Limb (tissue), 2 donors: ENCODE data around the gene TTC17.
"Not testable (repeated sequence)": the region's sequence is repeated elsewhere in the genome, so short reads cannot be mapped to it uniquely, and the experiment has no call there.

Experiments
- DNase-seq, 2 donors: peaks; one replicate each; pipeline ENCODE4 v3.0.0-alpha.2; 2016; ENCODE audit errors: extremely low spot score in 2 of 2

The TTC17 gene

GRCh38 chr11:43459246-43459645 is 100.5 kb downstream of the TTC17 start:
- no peak for DNase-seq

- no peak for DNase-seq
Measured at GRCh38 chr11:43462359-43462758, 103.6 kb downstream of the TTC17 start.

- DNase-seq, result no peak
Measured at GRCh38 chr11:43467958-43468357, 109.2 kb downstream of the TTC17 start.

DNA sequence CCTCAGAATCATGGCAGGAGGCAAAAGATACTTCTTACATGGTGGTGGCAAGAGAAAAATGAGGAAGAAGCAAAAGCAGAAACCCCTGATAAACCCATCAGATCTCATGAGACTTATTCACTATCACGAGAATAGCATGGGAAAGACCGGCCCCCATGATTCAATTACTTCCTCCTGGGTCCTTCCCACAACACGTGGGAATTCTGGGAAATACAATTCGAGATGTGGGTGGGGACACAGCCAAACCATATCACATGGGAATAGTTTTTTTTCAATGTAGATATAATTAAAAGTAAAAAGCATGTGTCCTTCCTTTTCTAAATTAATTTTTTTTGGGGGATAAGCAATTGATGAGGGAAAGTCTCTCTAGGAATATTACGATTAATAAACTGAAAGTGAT is 118.8 kb downstream of the TTC17 start:
- DNase-seq, result not testable (repeated sequence)

DNA sequence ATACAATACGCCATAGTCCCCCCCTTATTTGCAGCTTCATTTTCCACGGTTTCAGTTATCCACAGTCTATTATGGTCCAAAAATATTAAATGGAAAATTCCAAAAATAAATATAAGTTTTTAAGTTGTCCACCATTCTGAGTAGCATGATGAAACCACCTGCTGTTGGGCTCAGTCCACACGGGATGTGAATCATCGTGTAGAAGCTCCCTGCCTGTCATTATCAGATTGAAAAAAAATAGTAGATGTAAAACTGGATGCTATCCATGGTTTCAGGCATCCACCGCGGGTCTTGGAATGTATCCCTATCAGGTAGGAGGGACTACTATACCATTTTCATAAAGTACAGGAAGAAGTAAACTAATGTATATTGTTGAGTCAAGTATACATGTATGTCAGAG is 127.4 kb downstream of the TTC17 start:
- DNase-seq, result no peak

- DNase-seq, result no peak
Measured at GRCh38 chr11:43489869-43490465, 131.2 kb downstream of the TTC17 start.

DNA sequence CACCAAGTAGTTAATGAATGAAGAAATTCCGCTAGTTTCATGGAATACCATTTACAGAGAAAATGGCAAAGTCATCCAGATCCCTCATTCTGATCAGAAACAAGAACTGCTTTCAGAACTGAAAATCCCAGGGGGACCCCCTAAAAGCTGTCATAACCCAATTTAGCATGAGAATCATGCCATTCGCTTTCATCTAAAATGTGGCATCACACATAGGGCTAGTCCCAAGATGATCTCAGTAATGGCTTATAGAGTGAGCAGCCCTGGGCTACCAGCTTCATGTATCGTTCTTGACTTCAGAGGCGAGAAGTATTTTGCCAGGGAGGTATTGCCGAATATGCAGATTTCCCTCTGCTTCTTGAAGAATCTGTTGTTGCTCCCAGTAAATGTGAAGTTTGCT is 134.0 kb downstream of the TTC17 start:
- no peak for DNase-seq

- no peak for DNase-seq
Measured at GRCh38 chr11:43493431-43493830, 134.7 kb downstream of the TTC17 start.

DNA sequence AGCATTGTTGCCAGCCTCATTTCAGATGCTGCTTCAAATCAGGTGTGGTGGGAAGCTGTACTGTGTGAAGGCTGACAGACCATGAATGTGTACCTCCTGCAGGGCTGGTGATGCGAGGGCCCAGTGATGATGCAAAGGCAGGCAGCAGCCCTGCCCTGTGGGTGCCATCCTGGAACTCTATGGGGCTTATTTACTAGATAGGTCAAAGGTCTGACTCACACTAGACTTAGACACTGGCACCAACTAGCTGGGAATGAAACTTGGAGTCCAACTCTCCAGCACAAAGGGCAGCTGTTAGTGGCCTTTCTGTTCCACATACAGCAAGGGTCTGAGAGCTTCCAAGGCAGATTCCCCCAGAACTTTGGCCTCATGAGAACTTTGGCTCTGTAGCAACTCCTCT is 138.4 kb downstream of the TTC17 start:
- no peak for DNase-seq

- no peak for DNase-seq
Measured at GRCh38 chr11:43498561-43498960, 139.8 kb downstream of the TTC17 start.

DNA sequence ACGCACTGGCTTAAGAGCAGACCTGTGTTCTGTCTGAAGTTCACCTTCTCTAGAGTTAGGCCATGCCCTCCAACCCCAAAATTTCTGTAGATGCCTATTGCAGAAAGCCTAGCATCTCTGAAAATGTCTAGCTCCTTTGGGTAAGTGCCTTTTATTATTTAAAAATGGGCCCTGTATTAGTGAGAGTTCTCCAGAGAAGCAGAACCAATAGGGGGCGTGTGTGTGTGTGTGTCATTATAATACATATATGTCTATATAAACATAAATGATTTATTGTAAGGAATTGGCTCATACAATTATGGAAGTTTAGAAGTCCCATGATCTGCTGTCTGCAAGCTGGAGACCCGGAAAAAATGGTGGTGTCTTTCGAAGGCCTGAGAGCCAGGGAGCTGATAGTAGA is 144.7 kb downstream of the TTC17 start:
- no peak for DNase-seq

DNA sequence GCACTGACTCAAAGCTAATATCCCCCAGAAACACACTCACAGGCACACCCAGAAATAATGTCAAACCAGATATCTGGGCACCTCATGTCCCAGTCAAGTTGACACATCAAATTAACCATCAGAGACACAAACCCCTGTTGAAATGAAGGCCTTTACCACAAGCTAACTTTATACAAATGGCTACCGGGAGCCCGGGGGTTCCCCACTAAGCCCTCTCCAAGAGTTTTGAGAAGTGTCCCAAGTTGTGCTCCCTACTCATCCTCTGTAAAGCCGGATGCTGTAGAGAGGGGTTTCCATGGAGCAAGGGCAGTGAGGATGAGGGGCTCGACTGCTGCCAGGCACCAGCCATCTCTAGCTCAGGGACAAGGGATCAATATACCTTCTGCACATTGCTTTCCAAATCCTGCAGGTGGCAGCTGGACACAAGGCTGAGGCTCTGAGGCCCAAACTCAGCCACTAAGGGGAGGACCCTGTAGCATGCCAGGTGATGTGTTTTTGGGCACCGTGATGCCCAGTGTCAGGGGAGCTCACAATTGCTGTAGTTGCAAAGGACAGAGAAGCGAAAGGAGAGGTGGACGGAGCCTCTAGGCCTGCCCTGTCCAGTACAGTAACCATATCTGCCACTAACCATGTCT is 145.7 kb downstream of the TTC17 start:
- DNase-seq, result no peak

DNA sequence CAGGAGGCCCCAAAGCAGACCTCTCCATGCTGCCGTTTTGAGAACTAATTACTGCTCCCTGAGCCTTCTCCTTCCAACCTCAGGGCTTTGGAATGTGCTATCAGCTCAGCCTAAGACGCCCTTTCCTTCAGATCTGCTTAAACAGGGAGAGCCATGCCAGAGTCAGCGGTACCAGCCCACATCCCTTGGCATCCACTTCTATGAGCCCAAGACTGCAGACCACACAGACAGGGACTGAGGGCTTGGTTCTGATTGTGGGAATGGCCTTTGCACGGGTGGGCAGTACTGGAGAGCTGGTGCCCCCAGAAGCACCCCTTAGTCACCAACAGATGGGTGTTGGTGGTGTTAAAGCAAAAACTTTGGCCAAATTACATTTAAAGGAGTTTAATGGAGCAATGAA is 146.5 kb downstream of the TTC17 start:
- no peak for DNase-seq

DNA sequence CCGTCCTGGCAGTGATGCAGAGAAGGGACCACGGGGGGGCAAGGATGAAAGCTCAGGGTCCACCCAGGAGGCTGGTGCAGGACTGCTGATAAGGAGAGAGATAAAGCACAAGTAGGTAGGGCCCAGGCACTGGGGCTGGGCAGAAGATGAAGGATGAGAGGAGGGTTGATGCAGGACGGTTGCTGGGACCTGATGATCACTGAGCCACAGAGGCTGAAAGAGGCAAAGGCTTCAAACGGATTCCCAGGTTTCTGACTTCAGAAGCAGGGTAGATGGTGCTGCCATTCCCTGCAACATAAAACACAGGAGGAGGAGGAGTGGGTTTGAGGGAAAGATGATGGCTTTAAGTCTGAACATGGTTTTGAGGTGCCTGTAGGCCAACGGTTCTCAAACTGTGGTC is 148.5 kb downstream of the TTC17 start:
- no peak for DNase-seq

DNA sequence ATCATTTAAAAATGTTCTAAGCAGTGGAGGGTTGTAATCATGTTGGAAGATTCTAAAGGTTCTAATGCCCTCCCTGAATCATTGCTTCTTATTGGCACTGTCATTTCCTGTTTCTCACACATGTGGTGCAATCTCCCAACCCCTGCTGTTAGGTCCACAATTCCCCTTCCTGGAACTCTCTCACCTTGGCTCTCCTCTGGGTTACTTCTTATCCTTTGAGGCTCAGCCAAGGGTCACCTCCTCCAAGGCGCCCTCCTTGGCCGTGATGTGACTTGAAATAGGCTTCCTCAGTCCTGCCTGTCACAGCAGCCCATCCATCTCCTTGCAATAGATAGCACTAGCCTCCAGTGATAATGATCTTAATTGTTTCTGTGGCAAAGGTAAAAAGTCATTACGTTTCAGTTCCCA is 149.8 kb downstream of the TTC17 start:
- DNase-seq, result no peak

DNA sequence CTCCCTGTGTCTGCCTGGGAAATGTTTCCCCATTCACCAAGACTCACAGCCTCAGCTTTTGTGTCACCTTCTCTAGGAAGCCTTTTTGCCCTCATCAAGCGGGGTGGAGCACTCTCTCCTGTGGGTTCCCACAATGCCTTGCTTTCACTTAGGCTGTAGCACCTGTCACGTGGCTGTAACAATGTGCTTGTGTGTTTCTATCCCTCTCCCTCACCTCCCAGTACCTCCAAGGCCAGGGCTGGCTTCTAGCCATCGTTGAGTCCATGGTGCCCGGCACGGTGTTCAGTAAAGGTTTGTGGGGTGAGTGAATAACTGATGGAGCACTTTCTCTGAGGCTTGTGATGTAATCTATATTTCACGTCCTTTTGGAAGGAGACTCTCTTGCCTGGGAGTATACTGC is 153.2 kb downstream of the TTC17 start:
- DNase-seq, result no peak

DNA sequence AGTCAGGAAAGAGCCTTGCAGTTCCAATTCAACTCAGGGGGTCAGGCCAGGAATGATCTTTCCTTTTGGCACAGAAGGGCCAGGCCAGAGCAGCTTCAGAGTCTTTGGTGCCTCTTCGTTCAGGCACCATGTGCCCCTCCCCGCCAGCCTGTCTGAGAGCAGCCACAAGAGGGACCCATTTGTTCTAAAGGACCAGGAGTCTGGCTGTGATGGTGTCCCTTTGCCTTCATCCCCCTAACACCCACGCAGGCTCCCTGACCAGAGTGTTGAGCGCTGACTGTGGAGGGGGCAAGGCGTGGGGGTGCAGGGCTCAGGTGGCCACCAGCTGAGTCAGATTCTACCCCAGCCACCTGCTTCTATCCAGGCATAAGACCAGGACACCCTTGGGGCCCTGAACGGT is 156.4 kb downstream of the TTC17 start:
- no peak for DNase-seq

- no peak for DNase-seq
Measured at GRCh38 chr11:43516316-43516850, 157.7 kb downstream of the TTC17 start.

GRCh38 chr11:43517518-43517917 is 158.8 kb downstream of the TTC17 start:
- DNase-seq, result no peak

GRCh38 chr11:43518408-43519160 is 159.9 kb downstream of the TTC17 start:
- DNase-seq, result no peak

DNA sequence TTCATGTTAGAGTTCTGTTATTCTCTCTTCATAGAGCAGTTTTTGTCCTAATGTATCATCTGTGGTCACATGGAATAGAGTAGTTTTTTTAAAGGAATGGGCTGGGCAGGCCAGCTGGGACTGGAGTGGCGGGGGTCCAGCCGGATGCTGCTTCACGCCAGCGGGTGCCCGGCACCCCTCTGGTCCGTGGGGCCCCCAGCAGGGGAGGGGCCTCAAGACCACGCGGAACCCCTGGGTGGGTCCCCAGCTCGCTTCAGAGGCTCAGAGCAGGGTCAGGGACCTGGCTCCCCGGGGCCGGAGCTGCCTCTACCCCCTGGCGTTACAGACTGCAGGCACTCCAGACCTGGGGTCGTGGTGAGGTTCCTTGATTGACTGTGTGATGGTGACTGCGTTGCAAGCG is 162.8 kb downstream of the TTC17 start:
- DNase-seq, result no peak

- no peak for DNase-seq
Measured at GRCh38 chr11:43523632-43524031, 164.9 kb downstream of the TTC17 start.

- no peak for DNase-seq
Measured at GRCh38 chr11:43532041-43532440, 173.3 kb downstream of the TTC17 start.
